Bronchial epithelial cell (primary cell): ENCODE data around the gene PARVB. TPM values are rescaled to one million over a fixed set of nuclear protein-coding genes. Genes with fewer than 3 reads are reported as not detected.

ENCODE experiments used
- DNase-seq: peaks from one replicate; pipeline ENCODE4 v3.0.0-alpha.2; 2010; ENCODE audit warnings: low read depth
- FAIRE-seq: peaks from 2 replicates; lab custom pipeline; 2011; peaks lifted over from hg19 to GRCh38; lab: Jason Lieb, UNC
- H3K27me3 ChIP-seq: 2 replicates; pipeline ENCODE4 v1.5.1; 2011; ENCODE audit warnings: low read length; ENCODE audit not compliant: control insufficient read depth, insufficient read depth
- H3K36me3 ChIP-seq: 2 replicates; pipeline ENCODE4 v1.5.1; 2011; ENCODE audit warnings: low read length; ENCODE audit not compliant: control insufficient read depth, insufficient read depth
- H3K4me3 ChIP-seq: 2 replicates; pipeline ENCODE4 v1.5.1; 2011; ENCODE audit warnings: mild to moderate bottlenecking, low read depth, low read length, control low read depth
- CTCF ChIP-seq: IDR thresholded peaks from 2 replicates; pipeline ENCODE4 v1.5.1; 2011; ENCODE audit warnings: mild to moderate bottlenecking, moderate library complexity, low read length, control low read depth, inconsistent platforms; ENCODE audit not compliant: insufficient read depth, severe bottlenecking
- total RNA-seq: library from RNA; depleted of rRNA; stranded (reverse); fragments of >200 nt; gene quantifications from 2 replicates; pipeline ENCODE4 v1.2.1, GENCODE V29; 2014

The PARVB gene
- total RNA-seq, 1 donor from 2014 or later: 3.4 TPM

GRCh38 chr22:43990044-43990443 is 34.1 kb upstream of the PARVB start:
- TF ChIP-seq CTCF: no peak
- DNase-seq (no peak), FAIRE-seq (no peak)
- H3K27me3 ChIP-seq: no peaks in the 10 kb centered on the region
- H3K36me3 ChIP-seq: peaks cover 23% of the 10 kb centered on the region
- no peak overlapping the region for H3K4me3 ChIP-seq

GRCh38 chr22:43991316-43992020 is 32.6 kb upstream of the PARVB start:
- no peak for DNase-seq
- peaks cover 28% of the 10 kb centered on the region for H3K36me3 ChIP-seq
- TF ChIP-seq CTCF: no peak
- FAIRE-seq: no peak
- H3K27me3 ChIP-seq: no peaks in the 10 kb centered on the region
- no peak overlapping the region for H3K4me3 ChIP-seq

GRCh38 chr22:43992331-43992821 is 31.7 kb upstream of the PARVB start:
- TF ChIP-seq CTCF: no peak
- no peak for DNase-seq
- H3K27me3 ChIP-seq: no peaks in the 10 kb centered on the region
- H3K4me3 ChIP-seq: no peak overlapping the region
- H3K36me3 ChIP-seq: peaks cover 29% of the 10 kb centered on the region
- FAIRE-seq: no peak

- H3K36me3 ChIP-seq: peaks cover 29% of the 10 kb centered on the region
- peak; percentile 93 for TF ChIP-seq CTCF
- H3K4me3 ChIP-seq: no peak overlapping the region
- peak; percentile 19 for DNase-seq
- no peaks in the 10 kb centered on the region for H3K27me3 ChIP-seq
- FAIRE-seq: no peak
Measured at GRCh38 chr22:43993072-43993760, 30.9 kb upstream of the PARVB start.

GRCh38 chr22:43994006-43994405 is 30.1 kb upstream of the PARVB start:
- Histone ChIP-seq H3K36me3 (peaks cover 27% of the 10 kb centered on the region), H3K4me3 (no peak overlapping the region), H3K27me3 (no peaks in the 10 kb centered on the region)
- no peak for FAIRE-seq
- DNase-seq: no peak
- no peak for TF ChIP-seq CTCF
